Transverse colon (tissue), 4 donors: ENCODE results near the gene RIPPLY3.

Source experiments
- CTCF ChIP-seq, 5 experiments: fragments of 200-600 bp in 3 of 5; fragments of 450-650 bp in 2 of 5; sonication (generic) in 3 of 5; IDR thresholded peaks; 1 replicate in 2 of 5; 2 replicates in 3 of 5; pipeline ENCODE4 v1.5.1; 2016 to 2017; ENCODE audit warnings: antibody characterized with exemption in 5 of 5, inconsistent platforms in 3 of 5, mild to moderate bottlenecking in 2 of 5, moderate library complexity in 1 of 5
- EP300 ChIP-seq: sonication (generic); formaldehyde crosslinking; IDR thresholded peaks from one replicate; pipeline ENCODE4 v1.6.1; 2017; ENCODE audit warnings: antibody characterized with exemption, low read depth
- POLR2A ChIP-seq: fragments of 450-650 bp; IDR thresholded peaks from one replicate; pipeline ENCODE4 v1.6.1; 2016; ENCODE audit warnings: antibody characterized with exemption, mild to moderate bottlenecking, moderate library complexity
- POLR2AphosphoS5 ChIP-seq, 3 donors: sonication (generic); formaldehyde crosslinking; IDR thresholded peaks; one replicate each; pipeline ENCODE4 v1.6.1; 2016; ENCODE audit warnings: antibody characterized with exemption in 3 of 3

GRCh38 chr21:37039411-37040075, 33.0 kb downstream of the RIPPLY3 start:
- no peak for TF ChIP-seq POLR2A
- no peak for TF ChIP-seq POLR2AphosphoS5 (IDR thresholded peaks at IDR 0.05)
- no peak for TF ChIP-seq CTCF (IDR thresholded peaks at IDR 0.05)
- no peak for TF ChIP-seq EP300
